ENCODE data around the gene ARV1. TPM values are rescaled to one million over a fixed set of nuclear protein-coding genes. Genes with fewer than 3 reads are reported as not detected.
"Not testable (repeated sequence)": the region's sequence is repeated elsewhere in the genome, so short reads cannot be mapped to it uniquely, and the experiment has no call there.

ARV1 gene
- total and polyA plus RNA-seq, 2 donors = 19.7 to 24.8 TPM

GRCh38 chr1:231046730-231047395 is 68.0 kb downstream of the ARV1 start:
- no peak overlapping the region for H3K27ac ChIP-seq (ENCODE audit: low read depth)
- WGBS = 59% methylated on average over 2 of the region's 2 CpGs
- no peak for DNase-seq (ENCODE audit: extremely low spot score)
- H3K4me3 ChIP-seq (ENCODE audit: low read depth, low read length) = no peak overlapping the region
- H3K36me3 ChIP-seq (ENCODE audit: insufficient read depth) = no peaks in the 10 kb centered on the region
- no peaks in the 10 kb centered on the region for H3K4me1 ChIP-seq (ENCODE audit: insufficient read depth)

GRCh38 chr1:231047529-231047928 is 68.6 kb downstream of the ARV1 start:
- H3K27ac ChIP-seq (ENCODE audit: low read depth); DNase-seq (ENCODE audit: extremely low spot score); H3K4me1 ChIP-seq (ENCODE audit: insufficient read depth); H3K4me3 ChIP-seq (ENCODE audit: low read depth, low read length); H3K36me3 ChIP-seq (ENCODE audit: insufficient read depth): not testable (repeated sequence)

GRCh38 chr1:231048419-231048818 is 69.5 kb downstream of the ARV1 start:
- DNase-seq (ENCODE audit: extremely low spot score); H3K4me3 ChIP-seq (ENCODE audit: low read depth, low read length); H3K36me3 ChIP-seq (ENCODE audit: insufficient read depth); H3K27ac ChIP-seq (ENCODE audit: low read depth); H3K4me1 ChIP-seq (ENCODE audit: insufficient read depth): not testable (repeated sequence)
- 81% methylated on average over 9 of the region's 9 CpGs for WGBS

GRCh38 chr1:231049121-231049979 is 70.5 kb downstream of the ARV1 start:
- no peak for DNase-seq (ENCODE audit: extremely low spot score)
- H3K36me3 ChIP-seq (ENCODE audit: insufficient read depth) = no peaks in the 10 kb centered on the region
- WGBS = 67% methylated on average over 10 of the region's 10 CpGs
- no peak overlapping the region for H3K4me3 ChIP-seq (ENCODE audit: low read depth, low read length)
- H3K27ac ChIP-seq (ENCODE audit: low read depth) = no peak overlapping the region
- H3K4me1 ChIP-seq (ENCODE audit: insufficient read depth) = no peaks in the 10 kb centered on the region

Other genes starting within 250 kb of the ARV1 start
- gene CAPN9, start 231.7 kb upstream of the ARV1 start, total RNA-seq = 2.7 TPM
- 0.49 TPM for gene CAPN9, start 231.7 kb upstream of the ARV1 start, polyA plus RNA-seq
- 55.1 TPM for gene C1orf198, start 110.6 kb upstream of the ARV1 start, total RNA-seq
- gene C1orf198, start 110.6 kb upstream of the ARV1 start, polyA plus RNA-seq = 35.6 TPM
- gene TTC13, start 233 bp upstream of the ARV1 start, total RNA-seq = 24.9 TPM
- 6.5 TPM for gene TTC13, start 233 bp upstream of the ARV1 start, polyA plus RNA-seq
- gene FAM89A, start 61.2 kb downstream of the ARV1 start, total RNA-seq = 10.3 TPM
- 14.6 TPM for gene FAM89A, start 61.2 kb downstream of the ARV1 start, polyA plus RNA-seq
- 0.42 TPM for gene TRIM67, start 183.0 kb downstream of the ARV1 start, total RNA-seq
- gene TRIM67, start 183.0 kb downstream of the ARV1 start, polyA plus RNA-seq = 0.08 TPM